SK-N-SH (cell line): Measurements from ENCODE around the gene MICB.

ENCODE experiments used
- EP300 ChIP-seq, 2 experiments: IDR thresholded peaks; 2 replicates each; pipeline versions ENCODE4 v1.4.0 to v1.6.1; 2012; ENCODE audit warnings: borderline replicate concordance in 1 of 2, low read depth in 1 of 2, low read length in 1 of 2
- POLR2AphosphoS5 ChIP-seq: IDR thresholded peaks from 2 replicates; pipeline ENCODE4 v1.6.1; 2012; ENCODE audit warnings: low read depth, low read length
- TF ChIP-seq, protein P1 (sequence below): fragments of 200-600 bp; sonication (generic); IDR thresholded peaks from 2 replicates; pipeline ENCODE4 v1.6.1; 2017; ENCODE audit warnings: antibody characterized with exemption, mild to moderate bottlenecking, moderate library complexity

DNA sequence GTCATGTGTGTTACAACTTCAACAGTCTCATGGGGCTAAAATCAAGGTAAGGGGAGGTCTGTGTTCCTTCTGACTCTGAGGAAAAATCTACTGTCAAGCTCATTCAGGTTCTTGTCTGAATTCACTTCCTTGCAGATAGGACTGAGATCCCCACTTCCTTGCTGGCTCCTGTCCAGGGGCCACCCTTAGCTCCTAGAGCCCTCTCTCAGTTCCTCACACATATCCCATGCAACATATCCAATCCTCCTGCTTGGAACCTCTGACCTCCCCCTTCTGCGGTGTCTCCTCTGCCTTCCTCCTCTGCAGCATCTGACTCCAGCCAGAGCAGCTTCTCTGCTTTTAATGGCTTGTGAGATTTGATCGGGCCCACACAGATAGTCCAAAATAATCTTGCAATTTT, 27.1 kb upstream of the MICB start:
- TF ChIP-seq POLR2AphosphoS5: no peak
- TF ChIP-seq, protein P1, sequence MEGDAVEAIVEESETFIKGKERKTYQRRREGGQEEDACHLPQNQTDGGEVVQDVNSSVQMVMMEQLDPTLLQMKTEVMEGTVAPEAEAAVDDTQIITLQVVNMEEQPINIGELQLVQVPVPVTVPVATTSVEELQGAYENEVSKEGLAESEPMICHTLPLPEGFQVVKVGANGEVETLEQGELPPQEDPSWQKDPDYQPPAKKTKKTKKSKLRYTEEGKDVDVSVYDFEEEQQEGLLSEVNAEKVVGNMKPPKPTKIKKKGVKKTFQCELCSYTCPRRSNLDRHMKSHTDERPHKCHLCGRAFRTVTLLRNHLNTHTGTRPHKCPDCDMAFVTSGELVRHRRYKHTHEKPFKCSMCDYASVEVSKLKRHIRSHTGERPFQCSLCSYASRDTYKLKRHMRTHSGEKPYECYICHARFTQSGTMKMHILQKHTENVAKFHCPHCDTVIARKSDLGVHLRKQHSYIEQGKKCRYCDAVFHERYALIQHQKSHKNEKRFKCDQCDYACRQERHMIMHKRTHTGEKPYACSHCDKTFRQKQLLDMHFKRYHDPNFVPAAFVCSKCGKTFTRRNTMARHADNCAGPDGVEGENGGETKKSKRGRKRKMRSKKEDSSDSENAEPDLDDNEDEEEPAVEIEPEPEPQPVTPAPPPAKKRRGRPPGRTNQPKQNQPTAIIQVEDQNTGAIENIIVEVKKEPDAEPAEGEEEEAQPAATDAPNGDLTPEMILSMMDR: no peak
- TF ChIP-seq EP300 (IDR thresholded peaks at IDR 0.05; ENCODE audit: borderline replicate concordance in 1 of 2, low read depth in 1 of 2, low read length in 1 of 2): no peak
